GM12891 (cell line): Measurements from ENCODE around the gene C1orf53.

Experiments
- PAX5 ChIP-seq: IDR thresholded peaks from 2 replicates; pipeline ENCODE4 v1.6.1; 2011; ENCODE audit warnings: low read length, moderate library complexity, mild to moderate bottlenecking; ENCODE audit not compliant: insufficient read depth, severe bottlenecking
- POLR2A ChIP-seq: IDR thresholded peaks from 2 replicates; pipeline ENCODE4 v1.6.1; 2011; ENCODE audit warnings: low read depth, low read length, control low read depth
- TAF1 ChIP-seq: IDR thresholded peaks from 2 replicates; pipeline ENCODE4 v1.6.1; 2011; ENCODE audit warnings: low read depth, low read length, control low read depth

GRCh38 chr1:197876894-197877293 lies 25.5 kb upstream of the C1orf53 start:
- TF ChIP-seq PAX5 (no peak), TAF1 (no peak), POLR2A (no peak)
